ENCODE data around the gene RO60. TPM values are rescaled to one million over a fixed set of nuclear protein-coding genes. Genes with fewer than 3 reads are reported as not detected.

RO60 gene
- polyA plus RNA-seq, 1 of the 3 experiments (the other 2 are of a cell fraction) = 6.4 TPM

DNA sequence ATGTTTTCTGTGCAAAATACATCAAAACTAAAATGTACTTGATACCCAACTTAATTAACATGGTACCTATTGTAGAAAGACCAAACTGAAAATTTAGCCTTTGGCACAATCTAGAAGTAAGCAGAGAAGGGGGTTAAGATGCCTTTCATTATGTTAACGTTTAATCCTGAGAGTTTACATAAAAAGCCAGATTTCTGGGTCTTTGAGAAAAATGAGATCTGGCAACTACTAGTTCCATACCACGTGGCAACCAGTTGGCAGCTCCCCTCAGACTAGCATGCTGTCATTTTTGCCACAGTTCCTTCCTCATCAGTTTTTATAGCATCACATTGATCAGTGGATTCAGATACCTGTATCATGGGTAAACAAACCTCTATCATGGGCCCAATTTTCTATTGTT lies 1.5 kb downstream of the RO60 start:
- H3K27ac ChIP-seq (ENCODE audit: low read depth in 2 of 2, low read length in 1 of 2) = peak overlapping the region; percentile 98 to 99; a peak in 2 of 4 replicates

More for the DNA sequence above, 1.5 kb downstream of the RO60 start:
- Histone ChIP-seq H2AFZ (ENCODE audit: low read depth) (peak overlapping the region; percentile 5; the same call in 1 of the 2 replicates), H3F3A (replicated peaks; ENCODE audit: insufficient read depth) (peaks cover 14% of the 10 kb centered on the region), H3K9me2 (no peaks in the 10 kb centered on the region), H3K4me2 (peak overlapping the region; percentile 91), H3K4me3 (ENCODE audit: low read depth in 2 of 2, low read length in 1 of 2) (peak overlapping the region; percentile 85 to 99), H3K79me2 (ENCODE audit: insufficient read depth) (peaks cover 89% of the 10 kb centered on the region), H3K27me3 (ENCODE audit: insufficient read depth) (no peaks in the 10 kb centered on the region), H3K36me3 (replicated peaks in 1 of 2; ENCODE audit: control insufficient read depth in 1 of 2, insufficient read depth in 2 of 2, low read length in 1 of 2) (peaks cover 7 to 14% of the 10 kb centered on the region in 2 experiments), H4K20me1 (ENCODE audit: insufficient read depth) (peaks cover 37% of the 10 kb centered on the region), H3K9ac (peak overlapping the region; percentile 98), H3K9me3 (no peaks in the 10 kb centered on the region), H3K4me1 (ENCODE audit: control insufficient read depth in 1 of 2, insufficient read depth in 2 of 2, low read depth in 1 of 2, low read length in 1 of 2) (peaks cover 19 to 20% of the 10 kb centered on the region in 2 experiments; a peak in 3 of 4 replicates)
- CTCF ChIA-PET = no interaction called here
- DNase-seq = peak; percentile 19
- 0% methylated on average over 2 of the region's 2 CpGs for WGBS (ENCODE audit: low lambda C conversion rate)
- POLR2A ChIA-PET = no interaction called here
- TF ChIP-seq TEAD4 (IDR thresholded peaks at IDR 0.05; ENCODE audit: borderline replicate concordance, insufficient read depth) = no peak
- TF ChIP-seq, protein P1, sequence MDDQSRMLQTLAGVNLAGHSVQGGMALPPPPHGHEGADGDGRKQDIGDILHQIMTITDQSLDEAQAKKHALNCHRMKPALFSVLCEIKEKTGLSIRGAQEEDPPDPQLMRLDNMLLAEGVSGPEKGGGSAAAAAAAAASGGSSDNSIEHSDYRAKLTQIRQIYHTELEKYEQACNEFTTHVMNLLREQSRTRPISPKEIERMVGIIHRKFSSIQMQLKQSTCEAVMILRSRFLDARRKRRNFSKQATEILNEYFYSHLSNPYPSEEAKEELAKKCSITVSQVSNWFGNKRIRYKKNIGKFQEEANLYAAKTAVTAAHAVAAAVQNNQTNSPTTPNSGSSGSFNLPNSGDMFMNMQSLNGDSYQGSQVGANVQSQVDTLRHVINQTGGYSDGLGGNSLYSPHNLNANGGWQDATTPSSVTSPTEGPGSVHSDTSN (IDR thresholded peaks at IDR 0.05) = no peak
- TF ChIP-seq RAD21 (IDR thresholded peaks at IDR 0.05; ENCODE audit: low read length) = no peak
- no peak for TF ChIP-seq GABPA (IDR thresholded peaks at IDR 0.05; ENCODE audit: low read depth)
- peak; percentile 83; the same call in 1 of the 2 replicates for TF ChIP-seq MXI1 (IDR thresholded peaks at IDR 0.05; ENCODE audit: low read depth, low read length)
- no peak for TF ChIP-seq EZH2phosphoT487 (IDR thresholded peaks at IDR 0.05; ENCODE audit: borderline replicate concordance, low read depth)
- TF ChIP-seq FOXJ3 (CRISPR knock-in tag; IDR thresholded peaks at IDR 0.05) = no peak
- no peak for TF ChIP-seq JUND (IDR thresholded peaks at IDR 0.05)
- TF ChIP-seq EP300 (IDR thresholded peaks at IDR 0.05; ENCODE audit: borderline replicate concordance in 1 of 2, low read depth in 1 of 2, low read length in 1 of 2) = no peak
- TF ChIP-seq SMC3 (IDR thresholded peaks at IDR 0.05; ENCODE audit: low read depth, low read length) = no peak
- TF ChIP-seq, protein P2, sequence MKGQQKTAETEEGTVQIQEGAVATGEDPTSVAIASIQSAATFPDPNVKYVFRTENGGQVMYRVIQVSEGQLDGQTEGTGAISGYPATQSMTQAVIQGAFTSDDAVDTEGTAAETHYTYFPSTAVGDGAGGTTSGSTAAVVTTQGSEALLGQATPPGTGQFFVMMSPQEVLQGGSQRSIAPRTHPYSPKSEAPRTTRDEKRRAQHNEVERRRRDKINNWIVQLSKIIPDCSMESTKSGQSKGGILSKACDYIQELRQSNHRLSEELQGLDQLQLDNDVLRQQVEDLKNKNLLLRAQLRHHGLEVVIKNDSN (IDR thresholded peaks at IDR 0.05; ENCODE audit: borderline replicate concordance, low read depth) = peak; percentile 23; the same call in 1 of the 2 replicates
- no peak for TF ChIP-seq ELF1 (IDR thresholded peaks at IDR 0.05)
- no peak for TF ChIP-seq SIN3A (IDR thresholded peaks at IDR 0.05; ENCODE audit: borderline replicate concordance, low read depth, low read length)
- TF ChIP-seq MEF2A (IDR thresholded peaks at IDR 0.05; ENCODE audit: borderline replicate concordance, low read depth) = no peak
- TF ChIP-seq, protein P3, sequence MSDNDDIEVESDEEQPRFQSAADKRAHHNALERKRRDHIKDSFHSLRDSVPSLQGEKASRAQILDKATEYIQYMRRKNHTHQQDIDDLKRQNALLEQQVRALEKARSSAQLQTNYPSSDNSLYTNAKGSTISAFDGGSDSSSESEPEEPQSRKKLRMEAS (IDR thresholded peaks at IDR 0.05; ENCODE audit: low read depth) = peak; percentile 67; the same call in 1 of the 2 replicates
- TF ChIP-seq GATA2 (CRISPR knock-in tag; IDR thresholded peaks at IDR 0.05) = no peak
- TF ChIP-seq, protein P4, sequence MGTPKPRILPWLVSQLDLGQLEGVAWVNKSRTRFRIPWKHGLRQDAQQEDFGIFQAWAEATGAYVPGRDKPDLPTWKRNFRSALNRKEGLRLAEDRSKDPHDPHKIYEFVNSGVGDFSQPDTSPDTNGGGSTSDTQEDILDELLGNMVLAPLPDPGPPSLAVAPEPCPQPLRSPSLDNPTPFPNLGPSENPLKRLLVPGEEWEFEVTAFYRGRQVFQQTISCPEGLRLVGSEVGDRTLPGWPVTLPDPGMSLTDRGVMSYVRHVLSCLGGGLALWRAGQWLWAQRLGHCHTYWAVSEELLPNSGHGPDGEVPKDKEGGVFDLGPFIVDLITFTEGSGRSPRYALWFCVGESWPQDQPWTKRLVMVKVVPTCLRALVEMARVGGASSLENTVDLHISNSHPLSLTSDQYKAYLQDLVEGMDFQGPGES (IDR thresholded peaks at IDR 0.05; ENCODE audit: low read depth, low read length) = no peak
- no peak for TF ChIP-seq FOXM1 (IDR thresholded peaks at IDR 0.05; ENCODE audit: low read depth)
- no peak for TF ChIP-seq NRF1 (IDR thresholded peaks at IDR 0.05; ENCODE audit: low read depth, low read length)
- TF ChIP-seq REST (IDR thresholded peaks at IDR 0.05; ENCODE audit: low read depth, low read length) = no peak
- TF ChIP-seq TCF12 (IDR thresholded peaks at IDR 0.05) = no peak
- no peak for TF ChIP-seq FOSL2 (IDR thresholded peaks at IDR 0.05; ENCODE audit: borderline replicate concordance, low read depth)
- TF ChIP-seq, protein P5, sequence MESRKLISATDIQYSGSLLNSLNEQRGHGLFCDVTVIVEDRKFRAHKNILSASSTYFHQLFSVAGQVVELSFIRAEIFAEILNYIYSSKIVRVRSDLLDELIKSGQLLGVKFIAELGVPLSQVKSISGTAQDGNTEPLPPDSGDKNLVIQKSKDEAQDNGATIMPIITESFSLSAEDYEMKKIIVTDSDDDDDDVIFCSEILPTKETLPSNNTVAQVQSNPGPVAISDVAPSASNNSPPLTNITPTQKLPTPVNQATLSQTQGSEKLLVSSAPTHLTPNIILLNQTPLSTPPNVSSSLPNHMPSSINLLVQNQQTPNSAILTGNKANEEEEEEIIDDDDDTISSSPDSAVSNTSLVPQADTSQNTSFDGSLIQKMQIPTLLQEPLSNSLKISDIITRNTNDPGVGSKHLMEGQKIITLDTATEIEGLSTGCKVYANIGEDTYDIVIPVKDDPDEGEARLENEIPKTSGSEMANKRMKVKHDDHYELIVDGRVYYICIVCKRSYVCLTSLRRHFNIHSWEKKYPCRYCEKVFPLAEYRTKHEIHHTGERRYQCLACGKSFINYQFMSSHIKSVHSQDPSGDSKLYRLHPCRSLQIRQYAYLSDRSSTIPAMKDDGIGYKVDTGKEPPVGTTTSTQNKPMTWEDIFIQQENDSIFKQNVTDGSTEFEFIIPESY (IDR thresholded peaks at IDR 0.05; ENCODE audit: borderline replicate concordance, low read depth) = no peak
- TF ChIP-seq POLR2AphosphoS5 (IDR thresholded peaks at IDR 0.05; ENCODE audit: low read depth, low read length) = no peak
- no peak for TF ChIP-seq NFIC (IDR thresholded peaks at IDR 0.05; ENCODE audit: borderline replicate concordance)
